Stomach smooth muscle (tissue), 2 donors: ENCODE measurements around the gene TMEM117.
"Not testable (repeated sequence)": the region's sequence is repeated elsewhere in the genome, so short reads cannot be mapped to it uniquely, and the experiment has no call there.

Experiments used
- H3K27ac ChIP-seq: one replicate; pipeline ENCODE4 v1.7.0; 2013; ENCODE audit warnings: mild to moderate bottlenecking, low read length, inconsistent platforms
- H3K27me3 ChIP-seq, 2 donors: one replicate each; pipeline ENCODE4 v1.7.0; 2013; ENCODE audit warnings: low read length in 2 of 2; ENCODE audit not compliant: insufficient read depth in 2 of 2, control insufficient read depth in 1 of 2
- H3K36me3 ChIP-seq, 2 donors: one replicate each; pipeline ENCODE4 v1.7.0; 2013; ENCODE audit warnings: low read length in 2 of 2; ENCODE audit not compliant: control insufficient read depth in 2 of 2, insufficient read depth in 2 of 2
- H3K4me1 ChIP-seq: one replicate; pipeline ENCODE4 v1.7.0; 2013; ENCODE audit warnings: low read length; ENCODE audit not compliant: control insufficient read depth, insufficient read depth
- H3K4me3 ChIP-seq, 2 donors: one replicate each; pipeline ENCODE4 v1.7.0; 2013; ENCODE audit warnings: low read length in 2 of 2
- H3K9ac ChIP-seq, 2 donors: one replicate each; pipeline ENCODE4 v1.7.0; 2013; ENCODE audit warnings: low read length in 2 of 2, mild to moderate bottlenecking in 1 of 2
- H3K9me3 ChIP-seq, 2 donors: one replicate each; pipeline ENCODE4 v1.7.0; 2013; ENCODE audit warnings: low read length in 2 of 2; ENCODE audit not compliant: control insufficient read depth in 2 of 2
- donor health status: healthy.
- donor health status: Pancreatic carcinoma.

Gene TMEM117

DNA sequence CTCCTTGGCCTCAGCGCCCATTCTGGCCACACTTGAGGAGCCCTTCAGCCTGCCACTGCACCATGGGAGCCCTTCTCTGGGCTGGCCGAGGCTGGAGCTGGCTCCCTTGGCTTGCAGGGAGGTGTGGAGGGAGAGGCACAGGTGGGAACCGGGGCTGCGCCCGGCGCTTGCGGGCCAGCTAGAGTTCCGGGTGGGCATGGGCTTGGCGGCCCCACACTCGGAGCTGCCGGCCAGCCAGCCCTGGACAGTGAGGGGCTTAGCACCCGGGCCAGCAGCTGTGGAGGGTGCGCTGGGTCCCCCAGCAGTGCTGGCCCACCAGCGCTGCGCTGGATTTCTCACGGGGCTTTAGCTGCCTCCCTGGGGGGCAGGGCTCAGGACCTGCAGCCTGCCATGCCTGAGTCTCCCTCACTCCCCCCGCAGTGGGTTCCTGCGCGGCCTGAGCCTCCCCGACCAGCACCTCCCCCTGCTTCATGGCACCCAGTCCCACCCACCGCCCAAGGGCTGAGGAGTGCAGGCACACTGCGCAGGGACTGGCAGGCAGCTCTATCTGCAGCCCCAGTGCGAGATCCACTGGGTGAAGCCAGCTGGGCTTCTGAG is 28.0 kb downstream of the TMEM117 start:
- no peak overlapping the region for H3K4me3 ChIP-seq
- H3K36me3 ChIP-seq: peaks cover 0 to 3% of the 10 kb centered on the region in 2 donors
- no peak overlapping the region for H3K27ac ChIP-seq

DNA sequence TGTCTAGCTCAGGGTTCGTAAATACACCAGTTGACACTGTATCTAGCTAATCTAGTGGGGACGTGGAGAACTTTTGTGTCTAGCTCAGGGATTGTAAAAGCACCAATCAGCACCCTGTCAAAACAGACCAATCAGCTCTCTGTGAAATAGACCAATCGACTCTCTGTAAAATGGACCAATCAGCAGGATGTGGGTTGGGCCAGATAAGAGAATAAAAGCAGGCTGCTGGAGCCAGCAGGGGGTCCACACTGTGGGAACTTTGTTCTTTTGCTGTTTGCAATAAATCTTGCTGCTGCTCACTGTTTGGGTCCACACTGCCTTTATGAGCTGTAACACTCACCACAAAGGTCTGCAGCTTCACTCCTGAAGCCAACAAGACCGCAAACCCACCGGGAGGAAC is 28.7 kb downstream of the TMEM117 start:
- H3K9me3 ChIP-seq, H3K9ac ChIP-seq, H3K27me3 ChIP-seq, H3K36me3 ChIP-seq, H3K27ac ChIP-seq, H3K4me3 ChIP-seq: not testable (repeated sequence)
- peaks cover 12% of the 10 kb centered on the region for H3K4me1 ChIP-seq

More for the DNA sequence above, 28.0 kb downstream of the TMEM117 start:
- Histone ChIP-seq H3K9ac (no peak overlapping the region), H3K4me1 (peaks cover 12% of the 10 kb centered on the region), H3K27me3 (no peaks in the 10 kb centered on the region), H3K9me3 (no peaks in the 10 kb centered on the region)

DNA sequence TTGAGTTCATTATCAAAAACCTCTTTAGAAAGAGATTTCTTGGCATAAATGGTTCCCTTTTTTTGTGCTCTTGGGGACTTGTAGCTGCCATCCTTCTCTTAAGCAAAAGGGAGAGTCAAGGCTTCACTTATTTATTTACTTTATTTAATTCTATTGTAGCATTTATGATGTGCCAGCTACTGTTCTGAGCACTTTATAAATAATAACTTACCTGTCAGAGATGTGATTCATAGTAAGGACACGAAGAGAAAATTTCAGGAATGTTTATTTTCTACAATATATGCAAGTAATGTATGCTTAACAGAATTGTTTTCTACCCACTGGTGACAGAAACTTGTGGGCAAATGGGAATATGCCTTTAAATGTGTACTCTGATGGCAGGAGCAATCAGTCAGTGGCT is 33.3 kb downstream of the TMEM117 start:
- H3K27ac ChIP-seq: no peak overlapping the region
- H3K27me3 ChIP-seq: no peaks in the 10 kb centered on the region
- H3K9ac ChIP-seq: no peak overlapping the region
- no peaks in the 10 kb centered on the region for H3K9me3 ChIP-seq
- H3K36me3 ChIP-seq: peaks cover 0 to 3% of the 10 kb centered on the region in 2 donors
- no peak overlapping the region for H3K4me3 ChIP-seq
- no peaks in the 10 kb centered on the region for H3K4me1 ChIP-seq

DNA sequence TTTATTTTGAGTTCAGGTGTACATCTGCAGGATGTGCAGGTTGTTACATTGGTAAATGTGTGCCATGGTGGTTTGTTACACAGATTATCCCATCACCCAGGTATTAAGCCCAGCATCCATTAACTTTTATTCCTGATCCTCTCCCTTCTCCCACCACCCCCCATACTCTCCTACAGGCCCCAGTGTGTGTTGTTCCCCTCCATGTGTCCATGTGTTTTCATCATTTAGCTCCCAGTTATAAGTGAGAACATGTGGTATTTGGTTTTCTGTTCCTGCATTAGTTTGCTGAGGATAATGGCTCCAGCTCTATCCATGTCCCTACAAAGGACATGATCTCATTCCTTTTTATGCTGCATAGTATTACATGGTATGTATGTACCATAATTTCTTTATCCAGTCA is 33.9 kb downstream of the TMEM117 start:
- not testable (repeated sequence) for H3K4me1 ChIP-seq, H3K9ac ChIP-seq, H3K4me3 ChIP-seq, H3K27ac ChIP-seq, H3K27me3 ChIP-seq, H3K36me3 ChIP-seq, H3K9me3 ChIP-seq

DNA sequence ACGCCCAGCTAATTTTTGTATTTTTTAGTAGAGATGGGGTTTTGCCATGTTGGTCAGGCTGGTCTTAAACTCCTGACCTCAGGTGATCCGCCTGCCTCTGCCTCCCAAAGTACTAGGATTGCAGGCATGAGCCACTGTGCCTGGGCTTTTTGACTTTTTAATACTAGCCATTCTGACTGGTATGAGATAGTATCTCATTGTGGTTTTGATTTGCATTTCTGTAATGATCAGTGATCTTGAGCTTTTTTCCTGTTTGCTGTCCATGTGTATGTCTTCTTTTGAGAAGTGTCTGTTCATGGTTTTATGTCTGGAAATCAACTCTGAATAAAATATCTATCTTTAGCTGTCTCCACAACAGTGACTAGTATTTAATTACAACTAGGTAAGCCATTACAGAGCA is 35.4 kb downstream of the TMEM117 start:
- H3K9ac ChIP-seq, H3K4me1 ChIP-seq, H3K4me3 ChIP-seq, H3K9me3 ChIP-seq, H3K36me3 ChIP-seq, H3K27me3 ChIP-seq, H3K27ac ChIP-seq: not testable (repeated sequence)

DNA sequence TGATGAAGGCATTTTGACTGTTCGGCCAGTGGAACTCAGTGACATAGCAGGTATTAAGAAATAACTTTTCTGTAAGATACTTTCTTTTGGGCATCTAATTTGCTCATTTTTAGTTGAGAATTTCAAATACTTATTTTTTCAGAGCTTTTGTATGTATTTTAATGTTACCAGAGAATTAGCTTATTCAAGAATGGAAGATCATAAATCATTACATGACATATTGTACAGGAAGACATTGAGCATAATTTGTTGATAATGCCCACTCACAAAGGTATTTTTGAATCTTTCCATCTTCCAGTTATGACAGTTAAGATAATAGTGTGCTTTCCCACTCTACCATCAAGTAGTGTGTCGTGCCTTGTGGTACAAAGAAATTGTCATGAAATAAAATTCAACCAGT is 36.5 kb downstream of the TMEM117 start:
- Histone ChIP-seq H3K27ac (no peak overlapping the region), H3K4me1 (no peaks in the 10 kb centered on the region), H3K36me3 (no peaks in the 10 kb centered on the region), H3K9me3 (no peaks in the 10 kb centered on the region), H3K9ac (no peak overlapping the region), H3K27me3 (no peaks in the 10 kb centered on the region), H3K4me3 (no peak overlapping the region)

DNA sequence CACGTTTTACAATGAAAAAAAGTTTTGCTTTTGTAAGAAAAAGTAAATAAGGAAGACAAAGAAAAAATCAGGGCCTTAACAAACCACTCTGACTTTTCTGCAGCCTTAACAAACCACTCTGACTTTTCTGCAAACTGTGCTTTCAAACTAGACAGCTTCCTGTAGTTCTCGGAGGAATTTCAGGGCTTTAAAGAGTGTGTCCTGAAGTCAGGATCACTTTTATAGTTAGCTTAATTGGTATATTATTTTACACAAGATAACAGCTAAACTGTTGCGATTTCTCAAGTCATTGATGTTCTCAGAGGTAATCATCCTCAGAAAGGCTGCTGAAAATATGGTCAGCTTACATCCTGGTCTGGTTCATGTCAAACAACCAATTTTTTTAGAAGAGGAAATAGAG is 42.2 kb downstream of the TMEM117 start:
- Histone ChIP-seq H3K9me3 (no peaks in the 10 kb centered on the region), H3K9ac (no peak overlapping the region), H3K27ac (no peak overlapping the region), H3K27me3 (no peaks in the 10 kb centered on the region), H3K36me3 (no peaks in the 10 kb centered on the region), H3K4me3 (no peak overlapping the region), H3K4me1 (peaks cover 3% of the 10 kb centered on the region)

DNA sequence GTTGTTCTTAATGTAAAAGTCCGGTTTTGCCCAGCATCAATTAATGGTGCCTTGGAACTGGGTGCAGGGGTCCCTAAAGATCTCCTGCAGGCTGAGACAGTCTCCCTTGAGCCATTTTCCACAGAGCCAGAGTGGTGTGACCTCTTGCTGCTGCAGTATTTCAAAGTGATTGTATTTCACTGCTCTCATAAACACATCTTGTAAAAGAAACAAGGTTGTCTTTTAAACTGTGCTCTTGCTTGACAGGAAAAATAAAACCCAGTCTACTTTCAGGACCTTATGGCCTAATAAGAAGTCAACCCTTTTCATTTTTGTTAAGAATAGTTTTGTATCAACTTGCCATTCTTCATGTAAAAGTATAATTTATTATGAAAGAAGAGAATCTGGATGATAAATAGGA is 44.7 kb downstream of the TMEM117 start:
- Histone ChIP-seq H3K36me3 (no peaks in the 10 kb centered on the region), H3K27me3 (no peaks in the 10 kb centered on the region), H3K4me1 (peaks cover 9% of the 10 kb centered on the region), H3K9ac (no peak overlapping the region), H3K27ac (no peak overlapping the region), H3K9me3 (no peaks in the 10 kb centered on the region), H3K4me3 (no peak overlapping the region)

DNA sequence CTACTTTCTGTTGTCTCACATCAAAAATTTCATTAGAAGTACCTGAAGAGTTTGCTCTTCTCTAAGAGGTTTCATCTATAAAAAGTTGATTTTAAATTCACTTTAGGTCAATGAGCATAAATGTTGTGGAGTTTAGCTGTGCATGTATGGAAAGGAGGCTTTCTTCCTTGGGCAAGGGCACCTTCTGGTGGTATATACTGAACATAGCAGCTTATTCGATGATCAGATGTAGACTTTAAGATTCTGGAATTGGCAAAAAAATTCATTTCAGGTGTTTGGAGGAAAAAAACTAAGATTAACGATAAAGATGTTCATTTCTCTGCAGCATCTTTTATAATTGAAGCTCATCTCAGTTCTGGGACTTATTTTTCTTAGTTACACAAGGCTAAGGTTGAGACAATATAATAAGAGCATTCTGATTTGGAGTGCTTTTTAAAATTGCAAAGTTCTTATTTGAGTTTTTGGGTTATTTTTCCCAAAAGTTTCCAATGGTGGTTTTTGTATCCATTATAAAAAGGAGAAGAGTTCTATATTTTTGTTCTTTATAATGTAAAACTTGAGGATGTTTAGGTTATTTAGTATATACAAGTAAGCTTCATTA is 46.8 kb downstream of the TMEM117 start:
- H3K4me3 ChIP-seq: no peak overlapping the region
- H3K27ac ChIP-seq: no peak overlapping the region
- H3K27me3 ChIP-seq: no peaks in the 10 kb centered on the region
- no peaks in the 10 kb centered on the region for H3K36me3 ChIP-seq
- no peak overlapping the region for H3K9ac ChIP-seq
- H3K9me3 ChIP-seq: no peaks in the 10 kb centered on the region
- H3K4me1 ChIP-seq: peaks cover 9% of the 10 kb centered on the region

DNA sequence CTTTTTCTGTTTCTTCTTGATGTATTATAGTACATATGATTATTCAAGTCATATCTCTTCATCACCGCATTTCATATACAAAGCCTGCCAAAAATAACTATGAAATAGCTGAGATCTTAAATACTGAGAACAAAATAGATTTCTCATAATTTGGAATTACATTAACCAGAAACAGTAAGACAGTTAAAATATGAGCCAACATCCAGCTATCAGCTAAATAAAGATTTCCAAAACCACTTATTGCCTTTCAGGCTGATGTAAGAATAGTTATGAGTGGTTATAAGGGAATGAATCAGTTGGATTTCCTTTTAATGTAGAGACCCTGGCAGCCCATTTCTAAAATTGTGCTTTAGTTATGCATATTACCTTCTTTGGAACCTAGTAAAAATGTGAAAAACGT is 47.4 kb downstream of the TMEM117 start:
- no peaks in the 10 kb centered on the region for H3K9me3 ChIP-seq
- H3K4me3 ChIP-seq: no peak overlapping the region
- no peak overlapping the region for H3K9ac ChIP-seq
- H3K36me3 ChIP-seq: no peaks in the 10 kb centered on the region
- no peaks in the 10 kb centered on the region for H3K27me3 ChIP-seq
- no peak overlapping the region for H3K27ac ChIP-seq
- H3K4me1 ChIP-seq: peaks cover 9% of the 10 kb centered on the region

DNA sequence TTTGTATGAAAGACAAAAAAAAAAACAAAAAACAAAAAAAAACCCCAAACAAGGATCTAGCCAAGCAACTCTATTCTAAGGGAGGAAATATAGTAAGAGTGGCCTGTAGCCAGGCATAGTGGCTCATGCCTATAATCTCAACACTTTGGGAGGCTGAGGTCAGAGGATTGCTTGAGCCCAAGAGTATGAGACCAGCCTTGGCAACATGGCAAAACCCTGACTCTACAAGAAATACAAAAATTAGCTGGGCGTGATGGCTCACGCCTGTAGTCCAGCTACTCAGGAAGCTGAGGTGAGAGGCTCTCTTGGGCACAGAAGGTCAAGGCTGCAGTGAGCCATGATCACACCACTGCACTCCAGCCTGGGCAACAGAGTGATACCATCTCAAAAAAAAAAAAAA is 47.9 kb downstream of the TMEM117 start:
- H3K4me1 ChIP-seq: peaks cover 9% of the 10 kb centered on the region
- H3K4me3 ChIP-seq: no peak overlapping the region
- H3K36me3 ChIP-seq: no peaks in the 10 kb centered on the region
- no peaks in the 10 kb centered on the region for H3K9me3 ChIP-seq
- H3K27ac ChIP-seq: no peak overlapping the region
- no peak overlapping the region for H3K9ac ChIP-seq
- H3K27me3 ChIP-seq: no peaks in the 10 kb centered on the region
